Peyer's patch (tissue), 4 donors: ENCODE results near the gene ZNF600. TPM values are rescaled to one million over a fixed set of nuclear protein-coding genes. Genes with fewer than 3 reads are reported as not detected.
A peak's percentile ranks its signal among the peaks of the same experiment; 100 is the strongest.
"Not testable (repeated sequence)": the region's sequence is repeated elsewhere in the genome, so short reads cannot be mapped to it uniquely, and the experiment has no call there.

ENCODE experiments used
- DNase-seq, 3 donors: peaks; one replicate each; pipeline ENCODE4 v3.0.0-alpha.2; 2017 to 2019
- H3K27ac ChIP-seq, 4 donors: fragments of 200-600 bp; sonication (generic); one replicate each; pipeline ENCODE4 v1.5.1; 2016 to 2019
- H3K27me3 ChIP-seq, 2 donors: fragments of 200-600 bp; sonication (generic); one replicate each; pipeline ENCODE4 v1.5.1; 2019
- H3K36me3 ChIP-seq, 3 donors: fragments of 200-600 bp; sonication (generic); one replicate each; pipeline ENCODE4 v1.5.1; 2016 to 2019
- H3K4me1 ChIP-seq, 4 donors: fragments of 200-600 bp; sonication (generic); one replicate each; pipeline ENCODE4 v1.5.1; 2016 to 2019
- H3K4me3 ChIP-seq, 4 donors: fragments of 200-600 bp; sonication (generic); 1 replicate in 3 of 4; 2 replicates in 1 of 4; pipeline ENCODE4 v1.5.1; 2016 to 2019; ENCODE audit warnings: mild to moderate bottlenecking in 1 of 4
- H3K9me3 ChIP-seq, 4 donors: fragments of 200-600 bp; sonication (generic); one replicate each; pipeline ENCODE4 v1.5.1; 2016 to 2019; ENCODE audit warnings: mild to moderate bottlenecking in 1 of 4
- CTCF ChIP-seq, 6 experiments: fragments of 450-650 bp in 4 of 6; fragments of 200-600 bp in 2 of 6; sonication (generic) in 1 of 6; IDR thresholded peaks; one replicate each; pipeline ENCODE4 v1.5.1; 2017 to 2019; ENCODE audit warnings: antibody characterized with exemption in 6 of 6, mild to moderate bottlenecking in 3 of 6, moderate library complexity in 1 of 6
- POLR2A ChIP-seq, 2 donors: fragments of 450-650 bp; IDR thresholded peaks; one replicate each; pipeline ENCODE4 v1.5.1; 2017; ENCODE audit warnings: antibody characterized with exemption in 2 of 2, mild to moderate bottlenecking in 2 of 2, moderate library complexity in 2 of 2
- total RNA-seq, 4 donors: library from RNA; depleted of rRNA; stranded (reverse); fragments of >200 nt; gene quantifications; one replicate each; pipeline ENCODE4 v1.1.0, GENCODE V29; 2016

The ZNF600 gene
- total RNA-seq, 4 donors from 2014 or later: 28.1 to 59.3 (median 42.8) TPM

GRCh38 chr19:52809801-52810200 is 23.2 kb upstream of the ZNF600 start:
- Histone ChIP-seq H3K27ac (no peak overlapping the region), H3K27me3 (no peaks in the 10 kb centered on the region), H3K9me3 (peaks cover 0 to 26% (median 13%) of the 10 kb centered on the region in 4 donors), H3K4me3 (no peak overlapping the region), H3K4me1 (no peaks in the 10 kb centered on the region), H3K36me3 (peaks cover 0 to 50% (median 0%) of the 10 kb centered on the region in 3 donors)
- no peak for DNase-seq
- TF ChIP-seq POLR2A (IDR thresholded peaks at IDR 0.05) (no peak), CTCF (IDR thresholded peaks at IDR 0.05) (no peak)

GRCh38 chr19:52799950-52800640 is 13.5 kb upstream of the ZNF600 start:
- H3K4me3 ChIP-seq, H3K27ac ChIP-seq, H3K4me1 ChIP-seq, H3K27me3 ChIP-seq, DNase-seq: not testable (repeated sequence)
- H3K36me3 ChIP-seq: peaks cover 0 to 53% (median 5%) of the 10 kb centered on the region in 3 donors
- peaks cover 0 to 96% (median 31%) of the 10 kb centered on the region in 4 donors for H3K9me3 ChIP-seq

GRCh38 chr19:52789440-52789839 is 2.8 kb upstream of the ZNF600 start:
- Histone ChIP-seq H3K9me3 (peaks cover 0 to 4% (median 0%) of the 10 kb centered on the region in 4 donors), H3K36me3 (no peaks in the 10 kb centered on the region), H3K4me3 (no peak overlapping the region), H3K27ac (no peak overlapping the region), H3K27me3 (no peaks in the 10 kb centered on the region), H3K4me1 (peaks cover 0 to 10% (median 0%) of the 10 kb centered on the region in 4 donors)
- TF ChIP-seq CTCF (IDR thresholded peaks at IDR 0.05) (no peak), POLR2A (IDR thresholded peaks at IDR 0.05) (no peak)
- DNase-seq: no peak

GRCh38 chr19:52786078-52786463 is 520 bp downstream of the ZNF600 start:
- H3K4me1 ChIP-seq: peaks cover 0 to 13% (median 0%) of the 10 kb centered on the region in 4 donors
- DNase-seq: peak in 2 of 3 donors; percentile 51 to 65
- TF ChIP-seq CTCF (IDR thresholded peaks at IDR 0.05) (no peak), POLR2A (IDR thresholded peaks at IDR 0.05) (no peak)
- H3K9me3 ChIP-seq: no peaks in the 10 kb centered on the region
- H3K4me3 ChIP-seq: peak overlapping the region; percentile 59 to 88 (median 70)
- H3K27ac ChIP-seq: peak overlapping the region; percentile 70 to 83 (median 76)
- H3K36me3 ChIP-seq: peaks cover 0 to 18% (median 0%) of the 10 kb centered on the region in 3 donors
- no peaks in the 10 kb centered on the region for H3K27me3 ChIP-seq

- H3K27me3 ChIP-seq: no peaks in the 10 kb centered on the region
- no peaks in the 10 kb centered on the region for H3K9me3 ChIP-seq
- peaks cover 0 to 24% (median 0%) of the 10 kb centered on the region in 3 donors for H3K36me3 ChIP-seq
- peaks cover 0 to 13% (median 0%) of the 10 kb centered on the region in 4 donors for H3K4me1 ChIP-seq
- peak overlapping the region in 3 of 4 donors; percentile 59 to 88 (median 80) for H3K4me3 ChIP-seq
- no peak for DNase-seq
- H3K27ac ChIP-seq: no peak overlapping the region
- no peak for TF ChIP-seq POLR2A (IDR thresholded peaks at IDR 0.05)
- TF ChIP-seq CTCF (IDR thresholded peaks at IDR 0.05): no peak
Measured at GRCh38 chr19:52785506-52785905, 1.1 kb downstream of the ZNF600 start.

- H3K27ac ChIP-seq, H3K9me3 ChIP-seq, H3K4me3 ChIP-seq, H3K27me3 ChIP-seq, DNase-seq: not testable (repeated sequence)
- Histone ChIP-seq H3K36me3 (peaks cover 0 to 47% (median 0%) of the 10 kb centered on the region in 3 donors), H3K4me1 (peaks cover 0 to 13% (median 0%) of the 10 kb centered on the region in 4 donors)
Measured at GRCh38 chr19:52782864-52783263, 3.7 kb downstream of the ZNF600 start.
